IPS-20b (cell line): ENCODE results near the gene CCNF.

Experiments used
- H3K27ac ChIP-seq: one replicate; pipeline ENCODE4 v1.5.1; 2013; ENCODE audit warnings: low read length
- H3K27me3 ChIP-seq: 2 replicates; pipeline ENCODE4 v1.6.1; 2013; ENCODE audit warnings: mild to moderate bottlenecking, low read length, inconsistent platforms; ENCODE audit not compliant: insufficient read depth
- H3K36me3 ChIP-seq: 2 replicates; pipeline ENCODE4 v1.6.1; 2013; ENCODE audit warnings: low read depth, mild to moderate bottlenecking, inconsistent platforms, low read length, moderate library complexity; ENCODE audit not compliant: insufficient read depth
- H3K4me1 ChIP-seq: 2 replicates; pipeline ENCODE4 v1.6.1; 2013; ENCODE audit warnings: mild to moderate bottlenecking, control low read depth, inconsistent platforms, low read length, moderate library complexity; ENCODE audit not compliant: insufficient read depth
- H3K4me3 ChIP-seq: 2 replicates; pipeline ENCODE4 v1.5.1; 2013; ENCODE audit warnings: mild to moderate bottlenecking, low read length, inconsistent platforms
- H3K9ac ChIP-seq: 2 replicates; pipeline ENCODE4 v1.6.1; 2013; ENCODE audit warnings: low read depth, mild to moderate bottlenecking, inconsistent platforms, low read length, moderate library complexity
- H3K9me3 ChIP-seq: 2 replicates; pipeline ENCODE4 v1.6.1; 2013; ENCODE audit warnings: mild to moderate bottlenecking, low read depth, low read length, inconsistent platforms; ENCODE audit not compliant: insufficient read depth

Gene CCNF

DNA sequence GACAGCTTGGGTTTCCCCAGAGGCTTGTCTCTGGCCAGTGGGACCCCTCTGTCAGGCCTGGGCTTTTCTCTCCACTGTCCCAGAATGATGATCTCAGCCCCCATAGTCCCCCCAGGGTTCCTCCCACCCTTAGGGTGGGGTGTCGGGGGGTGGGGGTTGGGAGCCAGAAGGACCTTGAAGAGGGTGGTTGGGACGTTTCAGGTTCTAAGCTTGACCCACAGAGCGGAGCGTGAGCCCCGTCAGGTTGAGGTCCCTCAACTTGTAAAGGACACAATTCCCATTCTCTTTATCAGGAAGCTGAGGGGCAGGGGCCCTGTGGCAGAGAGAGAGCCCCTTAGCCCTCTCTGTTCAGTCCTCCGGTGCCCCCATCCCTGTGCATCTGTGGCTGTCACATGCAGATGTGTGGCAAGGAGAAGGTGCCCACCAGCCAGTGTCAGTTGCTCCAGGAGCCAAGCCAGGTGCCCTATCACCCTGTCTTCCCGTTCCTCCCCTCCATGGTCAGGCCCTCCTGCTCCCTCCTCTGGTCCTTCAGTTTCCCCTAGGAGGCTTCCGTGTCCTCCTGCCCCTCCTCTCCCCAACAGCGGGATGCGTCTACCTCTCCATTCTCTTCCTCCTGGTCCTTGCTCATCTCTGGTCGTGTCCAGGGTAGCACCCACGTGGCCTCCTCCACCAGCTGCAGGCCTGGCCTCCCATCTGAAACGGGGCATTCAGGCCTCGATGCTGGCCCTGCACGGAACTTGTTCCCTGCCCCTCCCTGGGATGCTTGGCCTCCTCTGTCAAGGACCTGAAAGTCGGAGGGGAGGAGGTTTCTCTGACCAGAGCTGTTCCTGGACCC, 40.4 kb downstream of the CCNF start:
- no peak overlapping the region for H3K27ac ChIP-seq
- H3K4me3 ChIP-seq = no peak overlapping the region
- no peaks in the 10 kb centered on the region for H3K9me3 ChIP-seq
- H3K27me3 ChIP-seq = peaks cover 70% of the 10 kb centered on the region
- no peak overlapping the region for H3K9ac ChIP-seq
- peaks cover 6% of the 10 kb centered on the region for H3K4me1 ChIP-seq
- H3K36me3 ChIP-seq = no peaks in the 10 kb centered on the region

DNA sequence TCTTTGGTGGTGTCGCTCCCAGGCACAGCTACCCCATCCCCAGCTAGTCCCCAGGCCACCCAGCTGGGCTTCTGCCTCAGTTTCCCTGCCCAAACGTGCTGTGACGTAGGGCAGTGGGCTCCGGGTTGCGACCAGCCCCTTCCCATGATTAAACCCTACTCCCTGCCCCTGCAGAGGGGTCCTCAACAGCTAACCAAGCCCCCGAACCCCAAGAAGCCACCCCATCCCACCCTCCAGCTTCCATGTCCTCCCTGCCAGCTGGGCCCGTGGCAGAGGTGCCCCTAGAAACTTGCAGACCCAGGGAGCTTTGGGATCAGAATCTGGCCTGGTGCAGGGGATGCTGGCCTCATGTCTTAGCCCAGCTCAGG, 41.0 kb downstream of the CCNF start:
- no peak overlapping the region for H3K27ac ChIP-seq
- no peak overlapping the region for H3K4me3 ChIP-seq
- no peaks in the 10 kb centered on the region for H3K9me3 ChIP-seq
- H3K4me1 ChIP-seq = peaks cover 6% of the 10 kb centered on the region
- H3K9ac ChIP-seq = no peak overlapping the region
- H3K27me3 ChIP-seq = peaks cover 71% of the 10 kb centered on the region
- H3K36me3 ChIP-seq = no peaks in the 10 kb centered on the region

DNA sequence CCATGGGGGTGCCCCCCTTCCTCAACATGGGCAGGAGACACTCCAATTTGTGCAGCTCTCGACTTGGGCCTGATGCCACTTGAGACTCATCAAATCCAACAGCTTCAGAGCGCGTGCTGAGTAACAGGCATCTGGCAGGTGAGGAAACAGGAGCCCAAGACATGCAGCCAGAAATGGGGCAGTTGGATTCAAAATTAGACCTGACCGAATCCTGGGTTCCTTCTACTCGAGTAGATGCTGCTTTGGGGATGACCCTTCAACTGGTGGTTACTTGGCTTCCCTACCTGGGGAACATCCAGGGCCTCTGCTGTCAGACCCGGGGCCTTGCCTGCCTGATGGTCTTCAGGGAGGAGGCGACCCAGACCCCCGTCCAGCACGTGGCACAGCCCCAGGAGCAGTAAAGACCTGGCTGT, 41.4 kb downstream of the CCNF start:
- H3K9ac ChIP-seq = no peak overlapping the region
- H3K27me3 ChIP-seq = peaks cover 73% of the 10 kb centered on the region
- H3K36me3 ChIP-seq = no peaks in the 10 kb centered on the region
- peaks cover 6% of the 10 kb centered on the region for H3K4me1 ChIP-seq
- no peaks in the 10 kb centered on the region for H3K9me3 ChIP-seq
- no peak overlapping the region for H3K4me3 ChIP-seq
- no peak overlapping the region for H3K27ac ChIP-seq

DNA sequence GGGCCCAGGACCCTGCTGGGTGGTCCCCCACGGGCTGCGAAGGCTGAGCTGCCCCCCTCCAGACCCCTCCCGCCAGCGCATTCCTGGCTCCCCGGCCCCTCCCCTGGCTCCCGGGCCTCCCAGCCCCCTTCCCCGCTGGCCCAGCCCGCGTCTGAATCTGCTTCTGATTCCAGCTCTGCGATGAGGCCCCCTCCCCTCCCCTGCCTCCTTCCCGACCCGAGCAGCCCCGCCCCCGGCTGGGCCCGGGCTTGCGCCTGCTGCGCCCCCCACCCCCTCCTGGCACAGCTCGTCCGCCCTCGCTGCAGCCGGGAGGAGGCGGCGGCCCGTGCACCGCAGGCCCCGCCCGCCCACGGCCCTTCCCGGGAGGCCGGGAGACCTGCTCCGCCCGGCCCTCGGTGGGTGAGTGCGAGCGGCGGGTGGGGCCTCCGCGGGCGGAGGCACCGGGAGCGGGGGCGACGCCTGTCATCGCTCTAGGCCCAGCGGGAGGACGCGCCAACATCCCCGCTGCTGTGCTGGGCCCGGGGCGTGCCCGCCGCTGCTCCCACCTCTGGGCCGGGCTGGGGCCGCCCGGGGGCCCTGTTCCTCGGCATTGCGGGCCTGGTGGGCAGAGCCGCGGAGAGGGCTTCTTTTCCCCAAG, 41.9 kb downstream of the CCNF start, which contains the start of gene NTN3:
NTN3 (plus strand) TSS at position 282 of the 637 bp plus-strand sequence. CDS start 405 bp downstream, outside the sequence.
- no peaks in the 10 kb centered on the region for H3K36me3 ChIP-seq
- H3K27me3 ChIP-seq = peaks cover 78% of the 10 kb centered on the region
- peaks cover 6% of the 10 kb centered on the region for H3K4me1 ChIP-seq
- peak within 1 kb of the TSS; percentile 7; the same call in 1 of the 2 replicates for H3K4me3 ChIP-seq
- no peaks in the 10 kb centered on the region for H3K9me3 ChIP-seq
- no peak within 1 kb of the TSS for H3K27ac ChIP-seq
- H3K9ac ChIP-seq = no peak within 1 kb of the TSS

DNA sequence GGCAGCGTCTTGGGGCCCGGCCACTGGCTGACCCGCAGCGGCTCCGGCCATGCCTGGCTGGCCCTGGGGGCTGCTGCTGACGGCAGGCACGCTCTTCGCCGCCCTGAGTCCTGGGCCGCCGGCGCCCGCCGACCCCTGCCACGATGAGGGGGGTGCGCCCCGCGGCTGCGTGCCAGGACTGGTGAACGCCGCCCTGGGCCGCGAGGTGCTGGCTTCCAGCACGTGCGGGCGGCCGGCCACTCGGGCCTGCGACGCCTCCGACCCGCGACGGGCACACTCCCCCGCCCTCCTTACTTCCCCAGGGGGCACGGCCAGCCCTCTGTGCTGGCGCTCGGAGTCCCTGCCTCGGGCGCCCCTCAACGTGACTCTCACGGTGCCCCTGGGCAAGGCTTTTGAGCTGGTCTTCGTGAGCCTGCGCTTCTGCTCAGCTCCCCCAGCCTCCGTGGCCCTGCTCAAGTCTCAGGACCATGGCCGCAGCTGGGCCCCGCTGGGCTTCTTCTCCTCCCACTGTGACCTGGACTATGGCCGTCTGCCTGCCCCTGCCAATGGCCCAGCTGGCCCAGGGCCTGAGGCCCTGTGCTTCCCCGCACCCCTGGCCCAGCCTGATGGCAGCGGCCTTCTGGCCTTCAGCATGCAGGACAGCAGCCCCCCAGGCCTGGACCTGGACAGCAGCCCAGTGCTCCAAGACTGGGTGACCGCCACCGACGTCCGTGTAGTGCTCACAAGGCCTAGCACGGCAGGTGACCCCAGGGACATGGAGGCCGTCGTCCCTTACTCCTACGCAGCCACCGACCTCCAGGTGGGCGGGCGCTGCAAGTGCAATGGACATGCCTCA, 42.6 kb downstream of the CCNF start:
- Histone ChIP-seq H3K27me3 (peaks cover 85% of the 10 kb centered on the region), H3K9me3 (no peaks in the 10 kb centered on the region), H3K27ac (no peak overlapping the region), H3K9ac (no peak overlapping the region), H3K4me3 (peak overlapping the region; percentile 7; the same call in 1 of the 2 replicates), H3K4me1 (peaks cover 6% of the 10 kb centered on the region), H3K36me3 (no peaks in the 10 kb centered on the region)

DNA sequence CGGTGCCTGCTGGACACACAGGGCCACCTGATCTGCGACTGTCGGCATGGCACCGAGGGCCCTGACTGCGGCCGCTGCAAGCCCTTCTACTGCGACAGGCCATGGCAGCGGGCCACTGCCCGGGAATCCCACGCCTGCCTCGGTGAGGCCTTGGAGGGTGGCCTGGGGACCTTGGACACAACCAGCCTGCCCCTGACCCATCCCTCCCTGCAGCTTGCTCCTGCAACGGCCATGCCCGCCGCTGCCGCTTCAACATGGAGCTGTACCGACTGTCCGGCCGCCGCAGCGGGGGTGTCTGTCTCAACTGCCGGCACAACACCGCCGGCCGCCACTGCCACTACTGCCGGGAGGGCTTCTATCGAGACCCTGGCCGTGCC, 43.2 kb downstream of the CCNF start:
- H3K27me3 ChIP-seq = peaks cover 88% of the 10 kb centered on the region
- H3K27ac ChIP-seq = no peak overlapping the region
- H3K9ac ChIP-seq = no peak overlapping the region
- no peak overlapping the region for H3K4me3 ChIP-seq
- no peaks in the 10 kb centered on the region for H3K36me3 ChIP-seq
- H3K4me1 ChIP-seq = peaks cover 6% of the 10 kb centered on the region
- H3K9me3 ChIP-seq = no peaks in the 10 kb centered on the region

DNA sequence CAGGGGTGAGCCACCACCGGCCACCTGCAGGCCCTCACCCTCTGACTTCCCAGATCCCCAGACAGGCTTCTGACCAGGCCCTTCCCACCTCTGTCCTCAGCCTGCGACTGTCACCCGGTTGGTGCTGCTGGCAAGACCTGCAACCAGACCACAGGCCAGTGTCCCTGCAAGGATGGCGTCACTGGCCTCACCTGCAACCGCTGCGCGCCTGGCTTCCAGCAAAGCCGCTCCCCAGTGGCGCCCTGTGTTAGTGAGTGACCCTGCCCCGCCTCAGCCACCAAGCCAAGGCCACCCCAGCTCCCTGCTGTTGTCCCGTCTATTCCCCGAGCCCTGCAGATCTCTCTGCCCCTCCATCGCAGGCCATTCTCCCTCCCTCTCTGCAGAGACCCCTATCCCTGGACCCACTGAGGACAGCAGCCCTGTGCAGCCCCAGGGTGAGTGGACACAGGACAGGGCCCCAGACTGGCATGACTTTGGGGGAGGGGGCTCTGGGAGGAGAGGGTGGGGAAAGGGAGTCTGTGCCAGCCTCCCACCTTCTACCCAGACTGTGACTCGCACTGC, 43.7 kb downstream of the CCNF start:
- no peak overlapping the region for H3K4me3 ChIP-seq
- no peak overlapping the region for H3K9ac ChIP-seq
- H3K27ac ChIP-seq = no peak overlapping the region

DNA sequence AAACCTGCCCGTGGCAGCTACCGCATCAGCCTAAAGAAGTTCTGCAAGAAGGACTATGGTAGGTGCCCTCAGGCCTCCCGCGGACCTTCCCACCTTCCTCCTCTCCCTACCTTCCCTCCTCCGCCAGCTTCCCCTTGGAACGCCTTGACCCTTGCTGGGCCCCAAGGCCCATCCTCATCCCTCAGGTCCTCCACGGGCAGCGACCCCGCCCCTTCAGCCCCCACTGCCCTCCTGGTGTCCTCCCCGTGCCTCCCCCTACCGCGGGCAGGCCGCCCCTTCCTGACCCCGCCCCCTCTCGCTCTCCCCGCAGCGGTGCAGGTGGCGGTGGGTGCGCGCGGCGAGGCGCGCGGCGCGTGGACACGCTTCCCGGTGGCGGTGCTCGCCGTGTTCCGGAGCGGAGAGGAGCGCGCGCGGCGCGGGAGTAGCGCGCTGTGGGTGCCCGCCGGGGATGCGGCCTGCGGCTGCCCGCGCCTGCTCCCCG, 44.2 kb downstream of the CCNF start:
- H3K4me1 ChIP-seq = peaks cover 4% of the 10 kb centered on the region
- no peak overlapping the region for H3K4me3 ChIP-seq
- H3K27me3 ChIP-seq = peaks cover 83% of the 10 kb centered on the region
- H3K9ac ChIP-seq = no peak overlapping the region
- H3K9me3 ChIP-seq = no peaks in the 10 kb centered on the region
- no peak overlapping the region for H3K27ac ChIP-seq
- no peaks in the 10 kb centered on the region for H3K36me3 ChIP-seq

More for the DNA sequence above, 43.7 kb downstream of the CCNF start:
- H3K9me3 ChIP-seq = no peaks in the 10 kb centered on the region
- no peaks in the 10 kb centered on the region for H3K36me3 ChIP-seq
- peaks cover 88% of the 10 kb centered on the region for H3K27me3 ChIP-seq
- peaks cover 6% of the 10 kb centered on the region for H3K4me1 ChIP-seq

DNA sequence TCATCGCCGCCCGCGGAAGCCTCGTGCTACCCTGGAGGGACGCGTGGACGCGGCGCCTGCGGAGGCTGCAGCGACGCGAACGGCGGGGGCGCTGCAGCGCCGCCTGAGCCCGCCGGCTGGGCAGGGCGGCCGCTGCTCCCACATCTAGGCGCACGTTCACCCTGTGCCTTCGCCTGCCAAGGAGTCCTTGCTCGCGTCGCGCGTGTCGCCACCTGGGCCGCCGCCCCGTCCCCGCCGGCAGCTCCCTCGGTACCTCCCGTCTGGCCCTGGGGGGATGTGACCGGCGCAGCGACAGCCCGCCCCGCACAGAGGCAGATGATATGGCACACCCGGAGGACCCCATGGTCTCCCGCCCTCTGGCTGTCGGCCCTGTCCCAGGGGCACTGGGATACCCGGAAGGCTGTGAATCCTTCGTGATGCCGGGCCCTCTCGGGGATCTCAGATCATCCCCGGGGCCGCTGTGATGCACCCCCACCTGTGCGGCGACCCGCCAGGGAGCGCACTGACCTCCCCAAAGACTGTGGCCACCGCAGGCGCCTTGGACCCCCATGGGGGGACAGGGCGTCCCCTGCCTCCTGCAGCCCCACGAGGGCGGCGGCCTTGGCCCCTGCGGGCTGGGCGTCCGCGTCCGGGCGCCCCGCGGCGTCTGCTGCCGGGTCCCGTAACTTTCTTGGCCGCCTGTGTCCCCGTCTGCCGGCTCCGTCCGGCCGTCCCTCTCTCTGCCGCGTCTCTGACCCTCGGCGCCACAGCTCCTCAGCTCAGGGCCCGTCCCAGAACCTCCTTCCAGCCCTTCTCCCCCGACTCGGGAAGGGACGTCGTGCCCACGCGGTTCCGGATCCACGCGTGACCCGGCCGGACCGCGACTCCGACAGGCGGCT, 45.0 kb downstream of the CCNF start:
- Histone ChIP-seq H3K27ac (no peak overlapping the region), H3K4me1 (peaks cover 3% of the 10 kb centered on the region; the same call in 1 of the 2 replicates), H3K9me3 (no peaks in the 10 kb centered on the region), H3K4me3 (peak overlapping the region; percentile 72), H3K9ac (peak overlapping the region; percentile 51; the same call in 1 of the 2 replicates), H3K36me3 (no peaks in the 10 kb centered on the region), H3K27me3 (peaks cover 75% of the 10 kb centered on the region)

DNA sequence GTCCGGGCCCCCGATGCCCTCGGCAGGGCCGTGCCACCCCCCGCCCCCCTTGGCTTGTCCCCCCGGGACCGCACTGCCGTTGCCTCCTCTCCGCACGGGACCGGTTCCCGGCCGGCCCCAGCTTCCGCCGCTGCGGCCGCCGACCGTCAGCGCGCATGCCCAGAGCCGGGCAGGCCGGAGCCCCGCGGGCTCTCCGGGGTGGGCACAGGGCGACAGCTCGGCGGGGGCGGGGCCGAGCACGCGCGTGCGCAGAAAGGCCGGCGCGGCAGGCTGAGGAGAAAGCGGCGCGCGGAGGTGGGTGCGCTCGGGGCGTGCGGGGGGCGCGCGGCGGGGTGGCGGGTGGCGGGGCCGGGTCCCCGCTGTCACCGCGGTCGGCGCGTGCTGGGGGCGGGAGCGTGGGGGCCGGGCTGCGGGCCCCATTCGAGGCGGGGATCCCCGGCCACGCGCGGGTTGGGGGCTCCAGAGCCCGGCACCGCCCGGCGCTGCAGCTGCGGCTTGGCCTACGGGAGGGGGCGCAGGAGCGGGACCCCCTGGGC, 45.7 kb downstream of the CCNF start, which contains the start of gene TBC1D24:
TBC1D24 (plus strand) TSS at position 251 of the 536 bp plus-strand sequence. CDS start 21,022 bp downstream, outside the sequence.
- peaks cover 68% of the 10 kb centered on the region for H3K27me3 ChIP-seq
- H3K4me3 ChIP-seq = peak within 1 kb of the TSS; percentile 72
- peaks cover 3% of the 10 kb centered on the region; the same call in 1 of the 2 replicates for H3K4me1 ChIP-seq
- H3K36me3 ChIP-seq = no peaks in the 10 kb centered on the region
- no peaks in the 10 kb centered on the region for H3K9me3 ChIP-seq
- peak within 1 kb of the TSS; percentile 51; the same call in 1 of the 2 replicates for H3K9ac ChIP-seq
- H3K27ac ChIP-seq = no peak within 1 kb of the TSS
